Activated CD8-positive, alpha-beta T cell treated with anti-CD3 and anti-CD28 coated beads for 36 hours (primary cell): ENCODE data around the gene HMG20B. TPM values are rescaled to one million over a fixed set of nuclear protein-coding genes. Genes with fewer than 3 reads are reported as not detected.

Experiments used
- ATAC-seq: fragments of 200-7000 bp; cut with Tn5 transposase; one replicate; pipeline ENCODE4 v1.10.0; 2021; ENCODE audit warnings: mild to moderate bottlenecking, moderate library complexity
- CTCF ChIA-PET: fragments of 350-600 bp; sonication (Branson Sonifier 250); formaldehyde crosslinking; loops from one replicate; lab custom pipeline; 2021; ENCODE audit warnings: antibody characterized with exemption; lab: Charles Lee
- POLR2A ChIA-PET: fragments of 350-600 bp; sonication (Branson Sonifier 250); formaldehyde crosslinking; loops from one replicate; lab custom pipeline; 2021; ENCODE audit warnings: antibody characterized with exemption; lab: Charles Lee
- DNase-seq: peaks from one replicate; pipeline ENCODE4 v3.0.0-alpha.2; 2020
- H3K27ac Mint-ChIP-seq: one replicate; pipeline ENCODE4 v1.8.0; 2021; ENCODE audit warnings: mild to moderate bottlenecking, mixed read lengths
- H3K27me3 Mint-ChIP-seq: one replicate; pipeline ENCODE4 v1.8.0; 2021; ENCODE audit warnings: mixed read lengths
- H3K36me3 Mint-ChIP-seq: one replicate; pipeline ENCODE4 v1.8.0; 2021; ENCODE audit warnings: low read depth, mixed read lengths
- H3K4me1 Mint-ChIP-seq: one replicate; pipeline ENCODE4 v1.8.0; 2021; ENCODE audit warnings: low read depth, mixed read lengths
- H3K4me3 Mint-ChIP-seq: one replicate; pipeline ENCODE4 v1.8.0; 2021; ENCODE audit warnings: mild to moderate bottlenecking, moderate library complexity, mixed read lengths
- H3K9me3 Mint-ChIP-seq: one replicate; pipeline ENCODE4 v1.8.0; 2021; ENCODE audit warnings: mixed read lengths
- intact Hi-C: fragments of 100-400 bp; cut with micrococcal nuclease; formaldehyde crosslinking; loops from one replicate; pipeline ENCODE4 v1.10.0; 2022
- total RNA-seq, 2 experiments: library from RNA; stranded (reverse); gene quantifications; one replicate each; pipeline ENCODE4 v1.2.3, GENCODE V29; 2021
- TF ChIP-seq, protein P1 (sequence below): fragments of 200-600 bp; IDR thresholded peaks from one replicate; pipeline ENCODE4 v1.8.0; 2022; ENCODE audit warnings: antibody characterized with exemption, mild to moderate bottlenecking

The HMG20B gene
- total RNA-seq, 2 experiments from 2014 or later: 42.7 to 47.3 TPM

DNA sequence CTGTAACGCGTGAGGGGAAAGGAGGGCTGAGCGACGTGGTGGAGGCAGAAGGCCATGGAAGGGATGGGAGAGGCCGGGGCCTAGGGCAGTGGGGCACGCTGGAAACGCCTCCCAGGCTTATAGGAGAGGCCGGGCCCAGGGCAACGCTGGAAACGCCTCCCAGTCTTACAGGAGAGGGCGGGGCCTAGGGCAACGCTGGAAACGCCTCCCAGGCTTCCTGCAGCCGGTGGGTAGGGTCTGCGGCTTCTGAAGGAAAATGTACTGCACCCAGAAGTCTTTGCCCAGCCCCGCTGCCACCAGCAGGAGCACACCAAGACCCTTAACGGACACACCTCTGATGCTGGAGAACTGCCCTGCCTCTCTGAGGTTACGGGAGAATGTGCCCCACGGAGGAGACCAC is 44.7 kb downstream of the HMG20B start:
- Mint-ChIP-seq H3K27me3 (no peaks in the 10 kb centered on the region), H3K27ac (no peak overlapping the region), H3K36me3 (peaks cover 4% of the 10 kb centered on the region), H3K4me1 (peaks cover 9% of the 10 kb centered on the region), H3K4me3 (no peak overlapping the region), H3K9me3 (no peaks in the 10 kb centered on the region)
- DNase-seq: peak; percentile 32
- ChIA-PET POLR2A (interaction anchor here (0.6 kb wide), 1 partner anchor 1297 kb away, joined by 3 read pairs; no protein-coding TSS in a partner anchor), CTCF (interaction anchor here (0.6 to 4.1 kb wide), 3 partner anchors 32 to 80 kb away, joined by 3 to 16 read pairs (median 4); partner anchors contain the start of gene GIPC3)
- intact Hi-C loops: no loop called here
- TF ChIP-seq, protein P1, sequence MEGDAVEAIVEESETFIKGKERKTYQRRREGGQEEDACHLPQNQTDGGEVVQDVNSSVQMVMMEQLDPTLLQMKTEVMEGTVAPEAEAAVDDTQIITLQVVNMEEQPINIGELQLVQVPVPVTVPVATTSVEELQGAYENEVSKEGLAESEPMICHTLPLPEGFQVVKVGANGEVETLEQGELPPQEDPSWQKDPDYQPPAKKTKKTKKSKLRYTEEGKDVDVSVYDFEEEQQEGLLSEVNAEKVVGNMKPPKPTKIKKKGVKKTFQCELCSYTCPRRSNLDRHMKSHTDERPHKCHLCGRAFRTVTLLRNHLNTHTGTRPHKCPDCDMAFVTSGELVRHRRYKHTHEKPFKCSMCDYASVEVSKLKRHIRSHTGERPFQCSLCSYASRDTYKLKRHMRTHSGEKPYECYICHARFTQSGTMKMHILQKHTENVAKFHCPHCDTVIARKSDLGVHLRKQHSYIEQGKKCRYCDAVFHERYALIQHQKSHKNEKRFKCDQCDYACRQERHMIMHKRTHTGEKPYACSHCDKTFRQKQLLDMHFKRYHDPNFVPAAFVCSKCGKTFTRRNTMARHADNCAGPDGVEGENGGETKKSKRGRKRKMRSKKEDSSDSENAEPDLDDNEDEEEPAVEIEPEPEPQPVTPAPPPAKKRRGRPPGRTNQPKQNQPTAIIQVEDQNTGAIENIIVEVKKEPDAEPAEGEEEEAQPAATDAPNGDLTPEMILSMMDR: no peak
- peak; percentile 65 for ATAC-seq

DNA sequence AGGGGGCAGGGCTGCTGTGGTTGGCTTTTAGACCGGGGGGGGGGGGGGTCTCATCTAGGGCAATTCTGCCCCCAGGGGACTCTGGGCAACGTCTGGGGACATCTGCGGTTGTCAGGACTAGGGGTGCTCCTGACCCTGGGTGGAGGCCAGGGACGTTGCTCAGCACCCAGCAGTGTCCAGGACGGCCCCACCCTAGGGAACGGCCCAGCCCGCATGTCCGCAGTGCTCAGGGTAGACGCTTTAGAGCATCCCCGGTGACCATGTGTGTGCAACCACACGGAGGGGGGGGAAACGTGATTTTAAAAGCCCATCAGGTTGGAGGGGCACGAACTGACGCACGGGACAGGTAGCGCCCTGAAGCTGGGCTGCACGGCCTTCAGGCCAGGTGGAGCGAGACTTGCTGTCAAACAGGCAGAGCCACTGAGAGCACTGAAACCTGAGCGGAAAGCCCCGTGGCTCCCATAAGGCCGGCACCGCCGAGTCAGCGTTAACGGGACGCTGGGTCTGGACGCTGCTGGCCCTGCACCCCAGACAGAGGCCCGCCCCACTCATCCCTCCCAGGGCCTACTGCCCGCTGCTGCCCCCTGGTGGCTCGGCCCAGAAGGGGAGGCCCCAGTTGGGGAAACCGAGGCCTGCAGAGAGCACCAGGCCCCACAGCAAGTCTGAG is 45.5 kb downstream of the HMG20B start:
- Mint-ChIP-seq H3K4me3 (no peak overlapping the region), H3K4me1 (peaks cover 9% of the 10 kb centered on the region), H3K36me3 (peaks cover 6% of the 10 kb centered on the region), H3K9me3 (no peaks in the 10 kb centered on the region), H3K27me3 (no peaks in the 10 kb centered on the region), H3K27ac (no peak overlapping the region)
- TF ChIP-seq, protein P1: peak; percentile 98
- ATAC-seq (peak; percentile 78), DNase-seq (peak; percentile 62)
- ChIA-PET CTCF (interaction anchor here (0.7 to 4.1 kb wide), 5 partner anchors 26 to 73 kb away, joined by 3 to 16 read pairs (median 3); partner anchors contain the start of gene GIPC3), POLR2A (interaction anchor here (0.6 kb wide), 2 partner anchors 144 to 1297 kb away, joined by 3 read pairs; partner anchors contain the start of gene MRPL54)
- intact Hi-C loops: no loop called here

DNA sequence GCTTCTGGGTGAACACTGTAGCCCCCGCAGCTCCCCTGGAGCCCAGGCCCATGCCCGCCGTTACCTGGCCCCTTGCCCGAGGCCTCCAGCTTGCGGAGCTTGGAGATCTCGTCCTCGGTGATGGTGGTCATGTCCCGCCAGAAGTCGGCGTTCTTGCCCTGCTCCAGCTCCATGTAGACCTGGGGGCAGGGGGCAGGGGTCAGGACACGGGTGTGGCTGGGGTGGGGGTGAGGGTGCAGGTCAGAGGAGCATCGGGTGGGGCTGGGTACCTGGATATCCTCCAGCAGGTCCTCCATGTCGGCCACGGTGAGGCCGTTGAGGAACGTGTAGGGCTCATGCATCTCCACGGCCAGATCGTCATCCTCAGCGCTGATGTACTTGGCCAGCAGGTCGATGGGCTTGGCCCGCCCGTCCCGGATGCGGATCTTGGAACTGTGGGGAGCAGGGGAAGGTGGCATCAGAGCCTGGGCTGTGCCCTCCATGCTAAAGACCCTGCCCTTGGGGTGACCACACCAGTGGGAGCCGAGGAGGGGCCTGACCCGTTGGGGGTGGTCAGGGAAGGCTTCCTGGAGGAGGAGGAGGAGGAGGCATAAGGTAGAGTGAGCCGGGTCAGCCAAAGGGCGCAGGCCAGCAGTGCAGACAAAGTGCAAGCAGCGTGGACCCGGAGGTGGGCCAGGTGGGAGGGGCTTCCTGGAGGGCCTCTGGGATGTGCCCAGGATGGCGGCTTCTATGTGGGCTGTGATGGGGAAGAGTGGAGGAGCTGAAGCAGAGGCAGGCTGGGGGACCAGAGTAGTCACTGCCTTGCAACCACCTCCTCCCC is 46.3 kb downstream of the HMG20B start:
- CTCF ChIA-PET: interaction anchor here (0.7 to 4.1 kb wide), 5 partner anchors 27 to 74 kb away, joined by 3 to 16 read pairs (median 3); partner anchors contain the start of gene GIPC3
- TF ChIP-seq, protein P1: peak; percentile 30
- Mint-ChIP-seq H3K4me1 (peaks cover 11% of the 10 kb centered on the region), H3K36me3 (peaks cover 6% of the 10 kb centered on the region), H3K9me3 (no peaks in the 10 kb centered on the region), H3K27ac (no peak overlapping the region), H3K4me3 (no peak overlapping the region), H3K27me3 (no peaks in the 10 kb centered on the region)
- intact Hi-C loops: no loop called here
- DNase-seq: no peak
- POLR2A ChIA-PET: interaction anchor here (0.6 kb wide), 1 partner anchor 143 kb away, joined by 3 read pairs; the partner anchor contains the start of gene MRPL54
- no peak for ATAC-seq

DNA sequence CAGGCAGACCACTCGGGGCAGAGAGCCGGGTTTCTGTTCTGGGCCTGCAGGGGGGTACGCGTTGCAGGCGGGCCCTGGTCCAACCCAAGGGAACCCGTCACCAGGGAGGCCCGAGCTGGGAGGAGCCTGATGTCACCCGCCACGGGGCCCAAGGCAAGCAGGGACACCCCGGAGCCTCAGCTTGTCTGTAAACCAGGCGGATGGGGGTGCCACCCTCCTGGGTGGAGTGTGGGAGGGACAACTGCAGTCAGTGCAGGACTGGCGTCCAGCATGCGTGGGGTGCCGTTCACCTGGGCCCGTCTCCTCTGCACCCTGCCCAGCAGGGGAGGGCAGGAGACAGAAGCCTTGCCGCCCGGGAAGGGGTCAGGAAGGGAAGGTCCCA is 46.9 kb downstream of the HMG20B start:
- intact Hi-C loops: no loop called here
- ChIA-PET CTCF (interaction anchor here (4.1 kb wide), 1 partner anchor 35 kb away, joined by 16 read pairs; the partner anchor contains the start of gene GIPC3), POLR2A (no interaction called here)
- Mint-ChIP-seq H3K4me3 (no peak overlapping the region), H3K27me3 (no peaks in the 10 kb centered on the region), H3K27ac (no peak overlapping the region), H3K4me1 (peaks cover 17% of the 10 kb centered on the region), H3K9me3 (no peaks in the 10 kb centered on the region), H3K36me3 (peaks cover 6% of the 10 kb centered on the region)
- DNase-seq (no peak), ATAC-seq (no peak)
- TF ChIP-seq, protein P1: no peak
